SK-N-SH treated with all-trans-retinoic acid at 6 μM for 48 hours (cell line): ENCODE measurements around the gene AP4E1.

ENCODE experiments used
- ARNTL ChIP-seq: fragments of 450-650 bp; formaldehyde crosslinking; IDR thresholded peaks from 2 replicates; pipeline ENCODE4 v1.5.0; 2020; ENCODE audit warnings: low read depth, mild to moderate bottlenecking, moderate library complexity, borderline replicate concordance
- OSR1 ChIP-seq: fragments of 250-450 bp; sonication (Bioruptor Pico); IDR thresholded peaks from 2 replicates; pipeline ENCODE4 v1.8.0; 2022; ENCODE audit warnings: moderate library complexity, mild to moderate bottlenecking, inconsistent platforms
- PPARA ChIP-seq: fragments of 250-450 bp; sonication (Bioruptor Pico); IDR thresholded peaks from 2 replicates; pipeline ENCODE4 v1.5.0; 2020; ENCODE audit warnings: mild to moderate bottlenecking, borderline replicate concordance

GRCh38 chr15:51051776-51052175 lies 143.3 kb downstream of the AP4E1 start:
- TF ChIP-seq ARNTL (no peak), OSR1 (CRISPR knock-in tag) (no peak), PPARA (CRISPR knock-in tag) (no peak)
